K562 (cell line): ENCODE measurements around the gene POLR3GL. TPM values are rescaled to one million over a fixed set of nuclear protein-coding genes. Genes with fewer than 3 reads are reported as not detected.

Source experiments
- ATAC-seq: fragments of 200-7000 bp; cut with Tn5 transposase; 3 replicates; pipeline ENCODE4 v1.9.1; 2020; ENCODE audit warnings: moderate library complexity
- BruUV-seq: library from RNA; stranded (reverse); fragments of 400-500 nt; replicated peaks from 2 replicates; lab custom pipeline; 2021; lab: Mats Ljungman, UMichigan
- CTCF ChIA-PET: fragments of 300-600 bp; formaldehyde crosslinking; extraction: SDS; loops from one replicate; lab custom pipeline; 2021; ENCODE audit warnings: low intra/inter-chr PET ratio; lab: Yijun Ruan, JAX
- POLR2A ChIA-PET: fragments of 300-600, 350-650 bp; sonication (Branson Sonifier 250); formaldehyde crosslinking; extraction: SDS; loops from one replicate; lab custom pipeline; 2021; ENCODE audit warnings: antibody characterized with exemption, inconsistent platforms; lab: Yijun Ruan, JAX
- DNase-seq, 4 experiments: peaks; one replicate each; pipeline versions ENCODE4 v3.0.0 to v3.0.0-alpha.2; 2011 to 2018; ENCODE audit warnings: low spot score in 3 of 4, mixed read lengths in 3 of 4; ENCODE audit errors: extremely low read depth in 1 of 4
- FAIRE-seq: peaks from 2 replicates; lab custom pipeline; 2011; peaks lifted over from hg19 to GRCh38; lab: Jason Lieb, UNC
- H2AFZ ChIP-seq: 2 replicates; pipeline ENCODE4 v1.6.0; 2011; ENCODE audit warnings: low read depth, low read length, control low read depth, inconsistent platforms
- H3K27ac ChIP-seq: fragments of 200-600 bp; 3 replicates; pipeline ENCODE4 v1.8.0; 2011; ENCODE audit warnings: low read depth, mild to moderate bottlenecking, control low read depth, inconsistent platforms, low read length, moderate library complexity, mixed read lengths; ENCODE audit errors: extremely low read depth
- H3K27me3 ChIP-seq, 2 experiments: fragments of 300-600 bp in 1 of 2; 2 replicates in 1 of 2; 3 replicates in 1 of 2; pipeline versions ENCODE4 v1.6.0 to v1.8.0; 2011; ENCODE audit warnings: inconsistent platforms in 2 of 2, low read length in 2 of 2, mild to moderate bottlenecking in 1 of 2, mixed read lengths in 1 of 2, moderate library complexity in 1 of 2; ENCODE audit not compliant: control insufficient read depth in 2 of 2, insufficient read depth in 2 of 2
- H3K36me3 ChIP-seq: fragments of 300-600 bp; 3 replicates; pipeline ENCODE4 v1.8.0; 2011; ENCODE audit warnings: mild to moderate bottlenecking, low read length, inconsistent platforms; ENCODE audit not compliant: control insufficient read depth, insufficient read depth
- H3K4me1 ChIP-seq, 2 experiments: fragments of 200-600 bp in 1 of 2; replicated peaks in 1 of 2; 2 replicates in 1 of 2; 3 replicates in 1 of 2; pipeline versions ENCODE4 v1.5.1 to v1.8.0; 2011; ENCODE audit warnings: inconsistent platforms in 2 of 2, low read length in 2 of 2, mild to moderate bottlenecking in 1 of 2, mixed read lengths in 1 of 2, moderate library complexity in 1 of 2; ENCODE audit not compliant: control insufficient read depth in 2 of 2, insufficient read depth in 2 of 2
- H3K4me2 ChIP-seq: 2 replicates; pipeline ENCODE4 v1.6.1; 2011; ENCODE audit warnings: low read length, control low read depth, inconsistent platforms, mixed read lengths; ENCODE audit not compliant: insufficient read depth
- H3K4me3 ChIP-seq: fragments of 200-600 bp; sonication (generic), shearing (Covaris generic); 2 replicates; pipeline ENCODE4 v1.5.1; 2016; ENCODE audit warnings: control low read depth, inconsistent platforms
- H3K79me2 ChIP-seq: fragments of 200-600 bp; 3 replicates; pipeline ENCODE4 v1.8.0; 2011; ENCODE audit warnings: low read length, inconsistent platforms; ENCODE audit not compliant: control insufficient read depth, insufficient read depth
- H3K9ac ChIP-seq, 2 experiments: 2 replicates each; pipeline versions ENCODE4 v1.6.0 to v1.6.1; 2011; ENCODE audit warnings: low read depth in 2 of 2, low read length in 2 of 2, control low read depth in 1 of 2, inconsistent platforms in 1 of 2, mild to moderate bottlenecking in 1 of 2, mixed read lengths in 1 of 2; ENCODE audit not compliant: insufficient read depth in 1 of 2
- H3K9me1 ChIP-seq: one replicate; pipeline ENCODE4 v1.6.0; 2011; ENCODE audit warnings: inconsistent platforms, mild to moderate bottlenecking, low read length, moderate library complexity; ENCODE audit not compliant: control insufficient read depth, insufficient read depth
- H3K9me3 ChIP-seq: replicated peaks from 2 replicates; pipeline ENCODE4 v1.5.1; 2011; ENCODE audit warnings: low read depth, low read length, inconsistent platforms; ENCODE audit not compliant: control insufficient read depth, insufficient read depth
- H4K20me1 ChIP-seq: replicated peaks from 2 replicates; pipeline ENCODE4 v1.6.1; 2011; ENCODE audit warnings: low read length, inconsistent platforms, mixed read lengths; ENCODE audit not compliant: control insufficient read depth, insufficient read depth
- ARID1B ChIP-seq: fragments of 450-650 bp; IDR thresholded peaks from 2 replicates; pipeline ENCODE4 v1.6.1; 2016; ENCODE audit warnings: antibody characterized with exemption, mild to moderate bottlenecking, inconsistent platforms
- CEBPB ChIP-seq: fragments of 450-650 bp; IDR thresholded peaks from 2 replicates; pipeline ENCODE4 v1.6.1; 2016; ENCODE audit warnings: missing genetic modification characterization, missing compliant biosample characterization
- CREB1 ChIP-seq, 2 experiments: sonication (generic) in 1 of 2; formaldehyde crosslinking in 1 of 2; IDR thresholded peaks; 2 replicates each; pipeline versions ENCODE4 v1.6.1 to v1.8.0; 2012 to 2022; ENCODE audit warnings: inconsistent platforms in 1 of 2, mild to moderate bottlenecking in 1 of 2, missing genetic modification reagents in 1 of 2, moderate library complexity in 1 of 2
- MYC ChIP-seq, 2 experiments: fragments of 250-450 bp in 1 of 2; sonication (Bioruptor Pico) in 1 of 2; IDR thresholded peaks; 2 replicates each; pipeline versions ENCODE4 v1.5.1 to v1.6.1; 2012 to 2021; ENCODE audit warnings: low read depth in 2 of 2, borderline replicate concordance in 1 of 2, improper control_type of control experiment in 1 of 2, low read length in 1 of 2, mild to moderate bottlenecking in 1 of 2, moderate library complexity in 1 of 2
- RBFOX2 ChIP-seq: fragments of 200-400 bp; formaldehyde crosslinking; IDR thresholded peaks from 2 replicates; pipeline ENCODE4 v1.6.1; 2017; ENCODE audit warnings: low read depth, mild to moderate bottlenecking, low read length, moderate library complexity
- SP1 ChIP-seq: sonication (generic); formaldehyde crosslinking; IDR thresholded peaks from 2 replicates; pipeline ENCODE4 v1.8.1; 2022; ENCODE audit warnings: mild to moderate bottlenecking, missing genetic modification reagents
- TCFL5 ChIP-seq: fragments of 250-450 bp; sonication (Bioruptor Pico); conservative IDR thresholded peaks from 2 replicates; pipeline ENCODE4 v1.6.1; 2021; ENCODE audit warnings: mild to moderate bottlenecking, moderate library complexity, matching md5 sums
- WGBS: fragments of 100-300 bp; shearing (Covaris generic); methylation state at CpG from one replicate; pipeline ENCODE4 v1.1.6; 2016; ENCODE audit warnings: low coverage, mixed read lengths; ENCODE audit not compliant: insufficient coverage; ENCODE audit errors: missing lambda C conversion rate; 5-methylcytosine and 5-hydroxymethylcytosine counted together
- in situ Hi-C: fragments of 300-500 bp; cut with MboI; formaldehyde crosslinking; loops from 4 replicates; pipeline ENCODE4 v1.15.0; 2018; ENCODE audit warnings: inconsistent platforms, mixed read lengths
- intact Hi-C: fragments of 100-400 bp; cut with micrococcal nuclease; formaldehyde crosslinking; loops from 2 replicates; pipeline ENCODE4 v1.14.2; 2022
- polyA plus RNA-seq, 8 experiments: library from polyadenylated mRNA; depleted of rRNA in 4 of 8; stranded (reverse) in 5 of 8; unstranded in 3 of 8; fragments of >200 nt; fragmentation: Nextera tagmentation in 2 of 8; fragmentation: Illumina TruSeq in 1 of 8; extraction: Ambion mirVana in 2 of 8; extraction: Trizol in 1 of 8; gene quantifications; 2 replicates each; pipeline versions ENCODE4 v1.2.1 to v1.2.3, GENCODE V29; 2011 to 2014; ENCODE audit warnings: inconsistent platforms in 1 of 8, missing spikeins in 1 of 8
- total RNA-seq, 7 experiments: library from RNA; depleted of rRNA in 6 of 7; stranded (reverse); fragments of >200 nt in 6 of 7; fragmentation: Illumina TruSeq in 2 of 7; extraction: Trizol in 2 of 7; gene quantifications; 2 replicates each; pipeline versions ENCODE4 v1.2.1 to v1.2.3, GENCODE V29; 2011 to 2021; ENCODE audit warnings: low replicate concordance in 1 of 7

POLR3GL gene
- total and polyA plus RNA-seq, 9 of the 15 experiments (the other 6 are each of a cell fraction or from before 2014, with no cell fraction given): 14.6 to 48.4 (median 38.2) TPM

DNA sequence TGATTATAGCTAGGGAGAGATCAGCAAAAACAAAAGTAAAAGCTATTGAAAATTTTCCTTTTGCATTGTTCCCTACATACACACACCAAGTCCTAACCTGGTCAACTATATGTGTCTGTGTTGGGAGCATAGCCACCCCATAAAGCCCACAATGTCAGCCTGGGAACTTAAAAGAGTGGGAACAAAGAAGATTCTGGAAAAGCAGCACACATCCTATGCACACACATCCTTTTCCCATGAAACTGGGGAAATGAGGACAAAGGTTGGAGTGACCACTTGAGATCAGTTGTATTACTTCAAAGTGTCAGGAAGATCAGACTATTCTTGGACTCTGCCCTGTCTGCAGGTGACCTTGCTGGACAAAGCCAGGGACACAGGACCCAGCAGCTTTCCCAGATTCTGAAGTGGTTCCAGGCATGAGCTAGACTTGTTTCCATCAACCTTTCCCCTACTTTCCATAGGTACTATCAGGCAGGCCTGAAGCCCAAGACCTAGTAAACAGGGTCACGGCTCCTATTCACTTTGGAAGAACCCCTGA is 16.0 kb downstream of the POLR3GL start:
- ATAC-seq: no peak
- H3K9me1 ChIP-seq: no peaks in the 10 kb centered on the region
- WGBS: 100% methylated on average over 1 of the region's 1 CpG
- ChIA-PET CTCF (no interaction called here), POLR2A (interaction anchor here (0.6 to 15.5 kb wide), 9 partner anchors 12 to 135 kb away, joined by 3 to 320 read pairs (median 4); partner anchors contain the start of genes ANKRD34A, LIX1L, NUDT17 and POLR3GL)
- 0 out of 2 replicates have a peak overlapping the region, but pooled peaks have one; percentile 7 for H2AFZ ChIP-seq
- H4K20me1 ChIP-seq: no peaks in the 10 kb centered on the region
- no peak for DNase-seq
- H3K4me3 ChIP-seq: no peak overlapping the region
- H3K79me2 ChIP-seq: peaks cover 25% of the 10 kb centered on the region
- H3K36me3 ChIP-seq: peaks cover 16% of the 10 kb centered on the region
- peaks cover 31 to 73% of the 10 kb centered on the region in 2 experiments for H3K4me1 ChIP-seq
- no peaks in the 10 kb centered on the region for H3K27me3 ChIP-seq
- peak overlapping the region; percentile 76; the same call in 1 of the 2 replicates for H3K4me2 ChIP-seq
- in situ Hi-C loops (no loop called here), intact Hi-C loops (no loop called here)
- no peak for FAIRE-seq
- no peak for TF ChIP-seq ARID1B
- TF ChIP-seq TCFL5: no peak
- peak; percentile 65 for TF ChIP-seq CEBPB (tag)
- 0 out of 2 replicates have a peak, but pooled peaks have one; percentile 20 for TF ChIP-seq SP1 (CRISPR knock-in tag)
- TF ChIP-seq CREB1 (IDR thresholded peaks at IDR 0.05): no peak
- TF ChIP-seq CREB1 (CRISPR knock-in tag; IDR thresholded peaks at IDR 0.05): peak; percentile 32; the same call in 1 of the 2 replicates
- 0 out of 2 replicates have a peak, but pooled peaks have one; percentile 5 for TF ChIP-seq RBFOX2
- TF ChIP-seq MYC (IDR thresholded peaks at IDR 0.05; ENCODE audit: low read depth, low read length): no peak
- peak; percentile 22; the same call in 1 of the 2 replicates for TF ChIP-seq MYC (CRISPR knock-in tag; IDR thresholded peaks at IDR 0.05; ENCODE audit: borderline replicate concordance, low read depth)
- H3K27ac ChIP-seq: peak overlapping the region; percentile 96
- H3K9me3 ChIP-seq: no peaks in the 10 kb centered on the region
- peak overlapping the region; percentile 53 to 81; a peak in 3 of 4 replicates for H3K9ac ChIP-seq
- no TSS peak for BruUV-seq
